H9 (cell line): ENCODE data around the gene ELMOD3. TPM values are rescaled to one million over a fixed set of nuclear protein-coding genes. Genes with fewer than 3 reads are reported as not detected.

Experiments
- DNase-seq: peaks from one replicate; pipeline ENCODE4 v3.0.0-alpha.2; 2017
- H2AFZ ChIP-seq: one replicate; pipeline ENCODE4 v1.6.1; 2013; ENCODE audit warnings: mild to moderate bottlenecking, low read length, control low read depth, moderate library complexity
- H2AK5ac ChIP-seq: 2 replicates; pipeline ENCODE4 v1.6.1; 2013; ENCODE audit warnings: low read length, control low read depth, mixed read lengths; ENCODE audit not compliant: insufficient read length
- H2BK120ac ChIP-seq: one replicate; pipeline ENCODE4 v1.6.1; 2013; ENCODE audit warnings: low read depth, mild to moderate bottlenecking, low read length, control low read depth, inconsistent platforms; ENCODE audit not compliant: poor library complexity, severe bottlenecking
- H2BK12ac ChIP-seq: 2 replicates; pipeline ENCODE4 v1.6.1; 2013; ENCODE audit warnings: low read length, control low read depth, mixed read lengths, low read depth; ENCODE audit not compliant: insufficient read length
- H2BK15ac ChIP-seq: 2 replicates; pipeline ENCODE4 v1.6.1; 2013; ENCODE audit warnings: low read depth, low read length, control low read depth
- H2BK20ac ChIP-seq: one replicate; pipeline ENCODE4 v1.6.1; 2013; ENCODE audit warnings: low read depth, mild to moderate bottlenecking, low read length, control low read depth, inconsistent platforms; ENCODE audit not compliant: poor library complexity, severe bottlenecking
- H2BK5ac ChIP-seq: 2 replicates; pipeline ENCODE4 v1.6.1; 2013; ENCODE audit warnings: low read length, control low read depth, mixed read lengths; ENCODE audit not compliant: insufficient read length
- H3K14ac ChIP-seq: 2 replicates; pipeline ENCODE4 v1.6.1; 2013; ENCODE audit warnings: low read length, control low read depth; ENCODE audit not compliant: insufficient read depth
- H3K18ac ChIP-seq: 2 replicates; pipeline ENCODE4 v1.6.1; 2013; ENCODE audit warnings: low read depth, mild to moderate bottlenecking, mixed read lengths, low read length, control low read depth; ENCODE audit not compliant: insufficient read length
- H3K23ac ChIP-seq: 2 replicates; pipeline ENCODE4 v1.6.1; 2013; ENCODE audit warnings: low read length, control low read depth, mixed read lengths, low read depth; ENCODE audit not compliant: insufficient read length
- H3K23me2 ChIP-seq: 2 replicates; pipeline ENCODE4 v1.6.1; 2013; ENCODE audit warnings: low read depth, mild to moderate bottlenecking, mixed read lengths, low read length, control low read depth; ENCODE audit not compliant: insufficient read length, poor library complexity, severe bottlenecking
- H3K27ac ChIP-seq: 2 replicates; pipeline ENCODE4 v1.5.1; 2013; ENCODE audit warnings: low read length, control low read depth, mixed read lengths, low read depth; ENCODE audit not compliant: insufficient read length
- H3K27me3 ChIP-seq: 2 replicates; pipeline ENCODE4 v1.6.1; 2013; ENCODE audit warnings: low read length, control low read depth, inconsistent platforms; ENCODE audit not compliant: insufficient read depth
- H3K4ac ChIP-seq: 2 replicates; pipeline ENCODE4 v1.6.1; 2013; ENCODE audit warnings: low read depth, mild to moderate bottlenecking, control low read depth, inconsistent platforms, low read length, moderate library complexity
- H3K4me1 ChIP-seq: 2 replicates; pipeline ENCODE4 v1.6.1; 2013; ENCODE audit warnings: low read length, control low read depth, inconsistent platforms; ENCODE audit not compliant: insufficient read depth
- H3K4me2 ChIP-seq: 2 replicates; pipeline ENCODE4 v1.6.1; 2013; ENCODE audit warnings: low read length, control low read depth, mixed read lengths; ENCODE audit not compliant: insufficient read length, insufficient read depth
- H3K56ac ChIP-seq: 2 replicates; pipeline ENCODE4 v1.6.1; 2013; ENCODE audit warnings: low read depth, mild to moderate bottlenecking, mixed read lengths, low read length, control low read depth; ENCODE audit not compliant: insufficient read length
- H3K79me1 ChIP-seq: 2 replicates; pipeline ENCODE4 v1.6.1; 2013; ENCODE audit warnings: low read depth, mild to moderate bottlenecking, moderate library complexity, low read length, control low read depth, inconsistent platforms; ENCODE audit not compliant: insufficient read depth, poor library complexity, severe bottlenecking
- H3K79me2 ChIP-seq: 2 replicates; pipeline ENCODE4 v1.6.1; 2013; ENCODE audit warnings: low read length, control low read depth, inconsistent platforms; ENCODE audit not compliant: insufficient read depth
- H3K9ac ChIP-seq: 2 replicates; pipeline ENCODE4 v1.6.1; 2013; ENCODE audit warnings: low read length, control low read depth, mixed read lengths; ENCODE audit not compliant: insufficient read length; ENCODE audit errors: extremely low read depth
- H3K9me3 ChIP-seq: one replicate; pipeline ENCODE4 v1.6.1; 2013; ENCODE audit warnings: low read depth, low read length, inconsistent platforms; ENCODE audit not compliant: control insufficient read depth
- H3T11ph ChIP-seq: one replicate; pipeline ENCODE4 v1.6.1; 2013; ENCODE audit warnings: mild to moderate bottlenecking, low read length, control low read depth, inconsistent platforms
- H4K20me1 ChIP-seq: one replicate; pipeline ENCODE4 v1.6.1; 2013; ENCODE audit not compliant: control insufficient read depth, insufficient read length, insufficient read depth
- H4K5ac ChIP-seq: 2 replicates; pipeline ENCODE4 v1.6.1; 2013; ENCODE audit warnings: low read depth, mild to moderate bottlenecking, mixed read lengths, low read length, control low read depth; ENCODE audit not compliant: insufficient read length
- H4K8ac ChIP-seq: replicated peaks from 2 replicates; pipeline ENCODE4 v1.6.1; 2013; ENCODE audit warnings: low read length, control low read depth, mixed read lengths, low read depth; ENCODE audit not compliant: insufficient read length
- H4K91ac ChIP-seq: 2 replicates; pipeline ENCODE4 v1.6.1; 2013; ENCODE audit warnings: low read depth, mild to moderate bottlenecking, moderate library complexity, mixed read lengths, low read length, control low read depth; ENCODE audit not compliant: insufficient read length
- H3K27ac Mint-ChIP-seq, 3 experiments: 2 replicates in 2 of 3; 3 replicates in 1 of 3; pipeline ENCODE4 v1.8.0; 2020 to 2021; ENCODE audit warnings: mixed read lengths in 3 of 3, mild to moderate bottlenecking in 1 of 3, moderate library complexity in 1 of 3
- H3K27me3 Mint-ChIP-seq: 2 replicates; pipeline ENCODE4 v1.8.0; 2021; ENCODE audit warnings: low read depth, mild to moderate bottlenecking, moderate library complexity, mixed read lengths
- H3K36me3 Mint-ChIP-seq, 3 experiments: 2 replicates in 2 of 3; 3 replicates in 1 of 3; pipeline ENCODE4 v1.8.0; 2020 to 2021; ENCODE audit warnings: low read depth in 3 of 3, mixed read lengths in 3 of 3; ENCODE audit not compliant: insufficient read depth in 1 of 3
- H3K4me1 Mint-ChIP-seq, 2 experiments: 2 replicates each; pipeline ENCODE4 v1.8.0; 2020; ENCODE audit warnings: mixed read lengths in 2 of 2
- H3K4me3 Mint-ChIP-seq, 2 experiments: 2 replicates in 1 of 2; 3 replicates in 1 of 2; pipeline ENCODE4 v1.8.0; 2020 to 2021; ENCODE audit warnings: mild to moderate bottlenecking in 2 of 2, mixed read lengths in 2 of 2, moderate library complexity in 1 of 2
- H3K9me3 Mint-ChIP-seq, 2 experiments: 2 replicates in 1 of 2; 3 replicates in 1 of 2; pipeline ENCODE4 v1.8.0; 2020; ENCODE audit warnings: mild to moderate bottlenecking in 2 of 2, mixed read lengths in 2 of 2, moderate library complexity in 1 of 2
- WGBS: extraction: QIAGEN DNeasy Blood & Tissue Kit; methylation state at CpG from one replicate; pipeline ENCODE4 v1.1.7; 2013; ENCODE audit warnings: missing lambda C conversion rate, low lambda C conversion rate, mixed read lengths; ENCODE audit not compliant: insufficient read length; ENCODE audit errors: extremely low coverage; 5-methylcytosine and 5-hydroxymethylcytosine counted together
- total RNA-seq: library from RNA; stranded (reverse); gene quantifications from 2 replicates; pipeline ENCODE4 v1.2.1, GENCODE V29; 2021
- TF ChIP-seq, protein P1 (sequence below): fragments of 200-600 bp; sonication (generic); conservative IDR thresholded peaks from 3 replicates; pipeline ENCODE4 v1.8.0; 2021; ENCODE audit warnings: antibody characterized with exemption, mild to moderate bottlenecking

ELMOD3 gene
- total RNA-seq, 1 experiment from 2014 or later = 7.6 TPM

DNA sequence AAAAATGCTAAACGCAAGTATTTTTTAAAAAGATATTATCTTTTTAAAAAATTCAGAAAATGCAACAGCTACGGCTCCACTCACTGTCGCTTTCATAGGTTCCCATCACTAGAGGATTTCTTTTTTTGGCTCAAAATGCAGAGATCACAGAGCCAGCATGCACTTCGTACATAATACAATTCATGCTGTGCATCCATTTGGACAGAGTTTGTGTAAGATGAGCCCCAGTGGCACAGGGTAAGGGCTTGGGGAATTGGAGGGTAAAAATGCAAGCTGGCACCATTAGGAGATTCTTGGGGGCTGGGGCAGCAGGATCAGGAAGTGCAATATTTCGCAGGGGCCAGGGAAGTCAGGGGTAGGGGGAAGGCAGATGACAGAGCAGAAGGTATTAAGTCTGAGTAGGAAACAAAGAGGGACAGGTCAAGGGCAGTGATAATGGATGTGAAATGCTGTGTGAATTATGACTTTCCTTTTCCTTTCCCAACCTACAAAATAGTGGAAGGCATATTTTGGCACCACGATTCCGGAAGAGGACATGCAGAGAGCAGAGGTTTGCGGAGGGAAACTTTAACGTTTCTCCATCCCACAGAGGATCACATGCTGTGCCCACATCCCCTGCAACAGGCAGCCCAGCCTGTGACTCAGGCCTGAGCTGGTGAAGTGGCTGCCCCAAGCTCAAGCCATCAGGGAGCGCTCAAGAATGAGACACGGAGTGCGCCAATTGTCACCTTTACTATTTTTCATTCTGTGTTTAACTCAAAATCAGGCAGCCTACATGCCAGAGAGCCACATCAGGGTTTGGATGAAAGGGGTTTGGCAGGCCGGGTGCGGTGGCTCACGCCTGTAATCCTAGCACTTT is 50.9 kb downstream of the ELMOD3 start:
- H3K27ac ChIP-seq = no peak overlapping the region

More for the DNA sequence above, 50.9 kb downstream of the ELMOD3 start:
- no peak overlapping the region for H2BK120ac ChIP-seq
- H3K4me1 Mint-ChIP-seq = peaks cover 28 to 33% of the 10 kb centered on the region in 2 experiments
- H2BK12ac ChIP-seq = no peak overlapping the region
- no peaks in the 10 kb centered on the region for H3K79me1 ChIP-seq
- TF ChIP-seq, protein P1, sequence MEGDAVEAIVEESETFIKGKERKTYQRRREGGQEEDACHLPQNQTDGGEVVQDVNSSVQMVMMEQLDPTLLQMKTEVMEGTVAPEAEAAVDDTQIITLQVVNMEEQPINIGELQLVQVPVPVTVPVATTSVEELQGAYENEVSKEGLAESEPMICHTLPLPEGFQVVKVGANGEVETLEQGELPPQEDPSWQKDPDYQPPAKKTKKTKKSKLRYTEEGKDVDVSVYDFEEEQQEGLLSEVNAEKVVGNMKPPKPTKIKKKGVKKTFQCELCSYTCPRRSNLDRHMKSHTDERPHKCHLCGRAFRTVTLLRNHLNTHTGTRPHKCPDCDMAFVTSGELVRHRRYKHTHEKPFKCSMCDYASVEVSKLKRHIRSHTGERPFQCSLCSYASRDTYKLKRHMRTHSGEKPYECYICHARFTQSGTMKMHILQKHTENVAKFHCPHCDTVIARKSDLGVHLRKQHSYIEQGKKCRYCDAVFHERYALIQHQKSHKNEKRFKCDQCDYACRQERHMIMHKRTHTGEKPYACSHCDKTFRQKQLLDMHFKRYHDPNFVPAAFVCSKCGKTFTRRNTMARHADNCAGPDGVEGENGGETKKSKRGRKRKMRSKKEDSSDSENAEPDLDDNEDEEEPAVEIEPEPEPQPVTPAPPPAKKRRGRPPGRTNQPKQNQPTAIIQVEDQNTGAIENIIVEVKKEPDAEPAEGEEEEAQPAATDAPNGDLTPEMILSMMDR = no peak
- no peak overlapping the region for H3K14ac ChIP-seq
- no peak overlapping the region for H2BK20ac ChIP-seq
- H4K8ac ChIP-seq = no peak overlapping the region
- no peak for DNase-seq
- H3K18ac ChIP-seq = no peak overlapping the region
- peaks cover 2 to 15% (median 7%) of the 10 kb centered on the region in 3 experiments; a peak in 4 of 7 replicates for H3K36me3 Mint-ChIP-seq
- no peak overlapping the region for H4K5ac ChIP-seq
- H3K79me2 ChIP-seq = no peaks in the 10 kb centered on the region
- no peak overlapping the region for H3K4ac ChIP-seq
- H3K9me3 Mint-ChIP-seq = peaks cover 6 to 14% of the 10 kb centered on the region in 2 experiments; a peak in 4 of 5 replicates
- no peaks in the 10 kb centered on the region for H3K23me2 ChIP-seq
- no peak overlapping the region for H3T11ph ChIP-seq
- H3K4me3 Mint-ChIP-seq = no peak overlapping the region
- no CpG with 5 or more reads among the region's 15 CpGs for WGBS
- no peak overlapping the region for H2BK5ac ChIP-seq
- peaks cover 18% of the 10 kb centered on the region for H3K4me1 ChIP-seq
- H4K20me1 ChIP-seq = no peaks in the 10 kb centered on the region
- H2BK15ac ChIP-seq = no peak overlapping the region
- H2AK5ac ChIP-seq = no peak overlapping the region
- no peak overlapping the region for H3K4me2 ChIP-seq
- peak overlapping the region; percentile 32 to 83 (median 42); a peak in 5 of 7 replicates for H3K27ac Mint-ChIP-seq
- no peaks in the 10 kb centered on the region for H3K27me3 Mint-ChIP-seq
- H3K23ac ChIP-seq = no peak overlapping the region
- no peaks in the 10 kb centered on the region for H3K27me3 ChIP-seq
- H4K91ac ChIP-seq = no peak overlapping the region
- no peak overlapping the region for H3K56ac ChIP-seq
- H3K9ac ChIP-seq = no peak overlapping the region
- no peaks in the 10 kb centered on the region for H3K9me3 ChIP-seq
- H2AFZ ChIP-seq = no peak overlapping the region
